Thyroid gland (tissue), 4 donors: ENCODE data around the gene ABCD3. TPM values are rescaled to one million over a fixed set of nuclear protein-coding genes. Genes with fewer than 3 reads are reported as not detected.

ENCODE experiments used
- DNase-seq, 2 donors: peaks; one replicate each; pipeline ENCODE4 v3.0.0-alpha.2; 2019
- H3K27ac ChIP-seq, 3 donors: fragments of 200-600 bp; sonication (generic); 1 replicate in 2 of 3; 2 replicates in 1 of 3; pipeline ENCODE4 v1.5.1; 2016 to 2019; ENCODE audit warnings: mild to moderate bottlenecking in 1 of 3, moderate library complexity in 1 of 3
- H3K27me3 ChIP-seq: fragments of 200-600 bp; sonication (generic); one replicate; pipeline ENCODE4 v1.5.1; 2019
- H3K36me3 ChIP-seq, 2 donors: fragments of 200-600 bp; sonication (generic); one replicate each; pipeline ENCODE4 v1.5.1; 2016 to 2019
- H3K4me1 ChIP-seq, 2 donors: fragments of 200-600 bp; sonication (generic); one replicate each; pipeline ENCODE4 v1.5.1; 2017 to 2019
- H3K4me3 ChIP-seq, 3 donors: fragments of 200-600 bp; sonication (generic); replicated peaks in 1 of 3; 1 replicate in 2 of 3; 2 replicates in 1 of 3; pipeline ENCODE4 v1.5.1; 2016; ENCODE audit warnings: mild to moderate bottlenecking in 1 of 3
- H3K9me3 ChIP-seq: fragments of 200-600 bp; sonication (generic); one replicate; pipeline ENCODE4 v1.5.1; 2017
- CTCF ChIP-seq, 6 experiments: fragments of 200-600 bp in 3 of 6; fragments of 450-650 bp in 3 of 6; sonication (generic) in 3 of 6; IDR thresholded peaks; one replicate each; pipeline ENCODE4 v1.5.1; 2016 to 2019; ENCODE audit warnings: antibody characterized with exemption in 6 of 6, mild to moderate bottlenecking in 2 of 6, inconsistent platforms in 1 of 6, moderate library complexity in 1 of 6
- POLR2A ChIP-seq, 2 donors: fragments of 450-650 bp; IDR thresholded peaks; one replicate each; pipeline ENCODE4 v1.6.1; 2017; ENCODE audit warnings: antibody characterized with exemption in 2 of 2, mild to moderate bottlenecking in 2 of 2, moderate library complexity in 1 of 2
- WGBS, 2 donors: methylation state at CpG; one replicate each; pipeline ENCODE4 v1.1.5; 2017; 5-methylcytosine and 5-hydroxymethylcytosine counted together
- intact Hi-C: fragments of 100-400 bp; cut with DNase I; formaldehyde crosslinking; loops from one replicate; pipeline ENCODE4 v1.15.1; 2023
- total RNA-seq, 4 donors: library from RNA; depleted of rRNA; stranded (reverse); fragments of >200 nt; gene quantifications; one replicate each; pipeline ENCODE4 v1.2.3, GENCODE V29; 2016

ABCD3 gene
- total RNA-seq, 4 donors from 2014 or later, result 45.3 to 52.1 (median 49.2) TPM

GRCh38 chr1:94395231-94395630 is 23.0 kb upstream of the ABCD3 start:
- intact Hi-C loops, result no loop called here
- H3K36me3 ChIP-seq, result no peaks in the 10 kb centered on the region
- H3K4me1 ChIP-seq, result no peaks in the 10 kb centered on the region
- no peak overlapping the region for H3K4me3 ChIP-seq
- no peak for TF ChIP-seq CTCF (IDR thresholded peaks at IDR 0.05)
- no peak for TF ChIP-seq POLR2A (IDR thresholded peaks at IDR 0.05)
- no peak overlapping the region for H3K27ac ChIP-seq
- WGBS, 2 donors, result 64% methylated on average over 3 of the region's 3 CpGs
- no peaks in the 10 kb centered on the region for H3K27me3 ChIP-seq
- no peak for DNase-seq
- H3K9me3 ChIP-seq, result no peaks in the 10 kb centered on the region

- H3K4me1 ChIP-seq, result no peaks in the 10 kb centered on the region
- intact Hi-C loops, result no loop called here
- H3K27me3 ChIP-seq, result no peaks in the 10 kb centered on the region
- no peak for DNase-seq
- no peaks in the 10 kb centered on the region for H3K9me3 ChIP-seq
- no peaks in the 10 kb centered on the region for H3K36me3 ChIP-seq
- no peak overlapping the region for H3K4me3 ChIP-seq
- 91 to 94% methylated on average over 2 of the region's 2 CpGs for WGBS, 2 donors
- TF ChIP-seq CTCF (IDR thresholded peaks at IDR 0.05), result no peak
- TF ChIP-seq POLR2A (IDR thresholded peaks at IDR 0.05), result no peak
- H3K27ac ChIP-seq, result no peak overlapping the region
Observed at GRCh38 chr1:94395748-94396309, 22.4 kb upstream of the ABCD3 start.

- Histone ChIP-seq H3K4me3 (no peak overlapping the region), H3K36me3 (no peaks in the 10 kb centered on the region), H3K27ac (no peak overlapping the region), H3K9me3 (no peaks in the 10 kb centered on the region), H3K27me3 (no peaks in the 10 kb centered on the region), H3K4me1 (no peaks in the 10 kb centered on the region)
- intact Hi-C loops, result no loop called here
- no peak for DNase-seq
- WGBS, 2 donors, result 80 to 87% methylated on average over 11 of the region's 11 CpGs
- no peak for TF ChIP-seq CTCF (IDR thresholded peaks at IDR 0.05)
- no peak for TF ChIP-seq POLR2A (IDR thresholded peaks at IDR 0.05)
Observed at GRCh38 chr1:94396356-94397010, 21.7 kb upstream of the ABCD3 start.

GRCh38 chr1:94398356-94398755 is 19.8 kb upstream of the ABCD3 start:
- no peaks in the 10 kb centered on the region for H3K27me3 ChIP-seq
- no peaks in the 10 kb centered on the region for H3K9me3 ChIP-seq
- no peaks in the 10 kb centered on the region for H3K36me3 ChIP-seq
- no peak for TF ChIP-seq CTCF (IDR thresholded peaks at IDR 0.05)
- no peak for TF ChIP-seq POLR2A (IDR thresholded peaks at IDR 0.05)
- no peak for DNase-seq
- no peak overlapping the region for H3K4me3 ChIP-seq
- intact Hi-C loops, result no loop called here
- no peaks in the 10 kb centered on the region for H3K4me1 ChIP-seq
- no peak overlapping the region for H3K27ac ChIP-seq
- 92 to 93% methylated on average over 5 of the region's 5 CpGs for WGBS, 2 donors

- intact Hi-C loops, result no loop called here
- no peak for TF ChIP-seq CTCF (IDR thresholded peaks at IDR 0.05)
- no peak for TF ChIP-seq POLR2A (IDR thresholded peaks at IDR 0.05)
Observed at GRCh38 chr1:94399453-94399852, 18.7 kb upstream of the ABCD3 start.

More at GRCh38 chr1:94399453-94399852, 18.7 kb upstream of the ABCD3 start:
- WGBS, 2 donors, result 88 to 94% methylated on average over 3 of the region's 3 CpGs
- H3K27ac ChIP-seq, result no peak overlapping the region
- H3K4me1 ChIP-seq, result no peaks in the 10 kb centered on the region
- no peaks in the 10 kb centered on the region for H3K9me3 ChIP-seq
- H3K27me3 ChIP-seq, result no peaks in the 10 kb centered on the region
- no peak for DNase-seq
- H3K4me3 ChIP-seq, result no peak overlapping the region
- H3K36me3 ChIP-seq, result no peaks in the 10 kb centered on the region
